ENCODE results near the gene DLST.

DLST gene

DNA sequence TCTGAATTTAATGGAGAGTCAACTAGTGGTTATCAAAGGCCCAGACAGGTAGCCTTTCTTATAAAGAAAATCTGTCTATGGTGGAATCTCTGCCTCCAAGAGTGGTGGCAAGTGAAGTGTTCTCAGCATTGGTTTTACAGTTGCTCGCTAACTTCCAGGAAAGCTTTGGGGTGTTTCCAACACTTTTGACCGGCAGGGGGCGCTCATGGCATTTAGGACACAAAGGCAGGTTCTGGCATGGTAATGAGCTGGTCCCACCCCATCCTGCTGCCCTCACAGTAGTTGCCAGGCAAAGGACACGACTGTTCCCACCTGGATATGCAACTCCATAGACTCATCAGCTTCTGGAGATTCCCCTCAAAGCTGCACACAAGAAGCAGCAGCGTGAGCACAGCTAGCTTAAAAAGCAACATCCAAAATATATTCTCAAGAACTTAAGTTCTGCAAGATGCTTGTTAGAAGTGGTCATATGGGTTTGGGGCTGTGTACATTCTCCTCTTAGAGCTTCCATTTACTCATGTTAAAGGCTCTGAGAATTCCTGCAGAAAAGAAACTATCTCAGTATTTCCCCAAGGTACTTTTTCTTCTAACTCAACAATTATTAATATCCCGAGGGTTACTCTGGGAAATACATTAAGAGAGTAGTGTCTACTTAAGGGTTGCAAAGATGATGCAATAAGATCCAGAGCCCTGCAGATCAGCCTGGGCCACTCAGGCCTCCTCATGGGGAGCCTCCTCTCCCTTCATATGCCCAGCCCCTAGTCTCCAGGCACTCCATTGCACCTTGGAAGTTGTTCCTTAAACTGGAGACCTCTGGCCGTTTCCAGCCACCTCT is 20.6 kb upstream of the DLST start:
- DNase-seq: peak; percentile 99

- no peak for DNase-seq
Observed at GRCh38 chr14:74861734-74862090, 20.0 kb upstream of the DLST start.

GRCh38 chr14:74863274-74863673 is 18.4 kb upstream of the DLST start:
- no peak for DNase-seq

- DNase-seq: no peak
Observed at GRCh38 chr14:74864198-74864597, 17.5 kb upstream of the DLST start.

- no peak for DNase-seq
Observed at GRCh38 chr14:74865156-74865555, 16.6 kb upstream of the DLST start.

GRCh38 chr14:74866708-74867389 is 14.9 kb upstream of the DLST start:
- peak; percentile 41 for DNase-seq

DNA sequence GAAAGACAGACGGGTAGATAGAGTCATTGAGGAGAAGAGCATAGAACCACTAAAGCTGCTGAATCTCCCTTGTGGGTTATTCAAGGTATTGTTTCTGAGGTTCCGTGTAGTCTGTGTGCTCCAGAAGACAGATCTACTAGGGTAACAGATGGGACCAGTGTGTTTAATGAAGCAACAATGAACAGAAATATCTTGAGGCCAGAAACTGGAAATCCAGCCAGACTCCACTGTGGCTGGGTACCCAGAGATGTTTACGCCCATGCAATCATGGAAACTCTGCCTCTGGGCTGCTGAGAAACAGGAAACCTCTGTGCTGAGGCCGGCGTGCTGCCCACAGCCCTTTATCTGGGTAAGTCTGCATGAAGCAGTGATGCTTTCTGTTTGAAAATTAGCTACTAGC is 14.0 kb upstream of the DLST start:
- peak; percentile 77 for DNase-seq

- no peak for DNase-seq
Observed at GRCh38 chr14:74868739-74869138, 13.0 kb upstream of the DLST start.

GRCh38 chr14:74871819-74872218 is 9.9 kb upstream of the DLST start:
- DNase-seq: no peak

- DNase-seq: no peak
Observed at GRCh38 chr14:74875204-74875603, 6.5 kb upstream of the DLST start.

- peak; percentile 74 for DNase-seq
Observed at GRCh38 chr14:74875941-74876913, 5.5 kb upstream of the DLST start, which contains the start of gene PROX2. PROX2 (minus strand) TSS chr14:74876145; CDS start chr14:74863834, 12,311 bp downstream.

DNA sequence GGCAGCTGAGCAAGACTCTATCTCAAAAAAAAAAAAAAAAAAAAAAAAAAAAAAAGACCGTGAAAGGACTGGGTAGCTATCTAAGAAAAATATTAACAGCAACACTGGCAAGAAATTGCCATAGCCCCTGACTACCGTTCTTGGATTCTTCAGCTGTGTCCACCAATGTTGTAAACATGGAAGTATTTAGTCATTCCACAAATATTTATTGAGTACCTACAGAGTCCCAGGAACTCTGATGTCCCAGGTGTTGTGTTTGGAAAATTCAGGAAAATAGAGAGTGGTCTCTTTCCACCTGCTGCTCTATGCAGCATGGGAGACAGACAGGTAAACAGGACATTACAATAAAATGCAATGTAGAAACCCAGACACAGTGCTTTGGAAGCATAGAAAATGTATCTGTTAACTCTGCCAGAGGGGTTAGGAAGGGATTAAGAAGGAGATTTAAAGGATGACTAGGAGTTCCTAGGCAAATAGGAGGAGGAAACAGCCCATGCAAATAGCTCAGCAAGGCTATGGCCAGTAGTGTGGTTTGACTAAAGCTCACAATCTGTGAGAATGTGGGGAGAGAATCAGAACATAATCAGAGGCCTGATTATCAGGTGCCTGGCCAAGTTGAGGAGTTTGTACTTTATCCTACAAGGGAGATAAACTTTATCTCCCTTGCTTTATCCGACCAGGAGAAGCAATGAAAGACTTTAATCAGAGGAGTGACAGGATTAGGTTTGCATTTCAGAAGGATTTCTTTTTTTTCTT is 2.1 kb upstream of the DLST start:
- DNase-seq: no peak

DNA sequence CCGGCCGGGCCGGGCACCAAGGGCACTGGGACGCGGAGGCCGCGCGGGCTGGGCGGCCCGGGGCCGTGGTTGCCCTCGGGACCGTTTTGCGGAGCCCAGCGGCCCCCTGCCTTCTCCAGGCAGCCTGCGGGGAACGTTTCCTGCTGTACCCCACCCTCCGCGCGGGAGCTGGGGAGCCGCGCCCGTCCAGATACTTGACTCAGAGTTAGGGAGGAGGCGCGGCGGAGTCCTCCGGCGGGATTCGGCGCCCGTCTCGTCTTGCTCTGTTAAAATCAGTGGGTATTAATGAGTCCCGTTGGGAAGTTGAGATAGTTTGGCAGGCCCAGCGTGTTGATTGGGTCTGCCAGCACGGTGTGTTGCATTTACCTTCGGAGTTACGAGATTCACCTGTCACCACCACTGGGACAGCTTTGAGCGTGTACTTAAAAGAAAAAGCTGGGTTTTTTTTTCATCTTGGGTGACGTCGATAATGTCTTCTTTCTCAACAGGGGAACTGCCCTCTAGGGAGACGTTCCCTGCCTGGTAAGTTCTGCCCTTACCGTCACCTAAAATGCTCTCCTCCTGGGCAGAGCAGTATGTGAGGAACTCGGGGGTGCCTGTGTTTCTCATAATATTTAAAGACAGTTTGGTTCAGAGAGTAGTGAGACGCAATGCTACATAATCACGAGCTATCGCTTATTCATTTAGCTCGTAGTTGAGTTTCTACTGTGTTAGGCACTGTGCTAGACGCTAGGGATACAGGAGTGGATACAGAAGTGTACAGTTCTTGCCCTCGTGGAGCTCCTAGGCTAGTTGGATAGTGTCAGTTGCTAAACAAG is 596 bp downstream of the DLST start:
- DNase-seq: no peak

GRCh38 chr14:74886001-74886400 is 4.3 kb downstream of the DLST start:
- no peak for DNase-seq

GRCh38 chr14:74888164-74889158 is 6.7 kb downstream of the DLST start:
- DNase-seq: no peak

GRCh38 chr14:74890262-74890661 is 8.5 kb downstream of the DLST start:
- DNase-seq: no peak

DNA sequence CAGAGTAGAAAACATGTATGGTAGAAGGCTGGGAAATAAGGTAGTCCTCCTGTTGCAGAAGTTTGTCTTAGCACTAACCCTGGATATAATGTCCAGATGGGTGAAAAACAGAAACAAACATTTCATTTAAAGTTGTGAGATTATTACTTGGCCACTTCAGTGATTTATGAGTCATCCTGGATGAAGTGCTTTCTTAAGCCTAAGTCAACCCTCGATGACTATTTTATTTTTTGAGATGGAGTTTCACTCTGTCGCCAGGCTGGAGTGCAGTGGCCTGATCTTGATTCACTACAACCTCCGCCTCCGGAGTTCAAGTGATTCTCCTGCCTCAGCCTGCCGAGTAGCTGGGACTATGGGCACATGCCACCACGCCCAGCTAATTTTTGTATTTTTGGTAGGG is 10.2 kb downstream of the DLST start:
- DNase-seq: no peak

GRCh38 chr14:74892745-74893144 is 11.0 kb downstream of the DLST start:
- DNase-seq: no peak

- DNase-seq: no peak
Observed at GRCh38 chr14:74893614-74894091, 11.9 kb downstream of the DLST start.

GRCh38 chr14:74896400-74896799 is 14.7 kb downstream of the DLST start:
- DNase-seq: no peak
